OCI-LY1 (cell line): ENCODE measurements around the gene MTSS2.

Experiments used
- CTCF ChIP-seq: fragments of 200-600 bp; sonication (generic), shearing (Covaris generic); IDR thresholded peaks from 2 replicates; pipeline ENCODE4 v1.5.1; 2017; ENCODE audit warnings: mild to moderate bottlenecking, antibody characterized with exemption, low read length, moderate library complexity, mixed read lengths
- EZH2 ChIP-seq: fragments of 200-600 bp; sonication (generic), shearing (Covaris generic); IDR thresholded peaks from 2 replicates; pipeline ENCODE4 v1.8.0; 2017; ENCODE audit warnings: borderline replicate concordance, mixed run types, mild to moderate bottlenecking, antibody characterized with exemption, low read length, moderate library complexity, mixed read lengths

GRCh38 chr16:70729292-70729691, 43.4 kb upstream of the MTSS2 start:
- TF ChIP-seq CTCF: no peak
- TF ChIP-seq EZH2: no peak
